ENCODE measurements around the gene TRPM8. TPM values are rescaled to one million over a fixed set of nuclear protein-coding genes. Genes with fewer than 3 reads are reported as not detected.

The TRPM8 gene
- total and polyA plus RNA-seq, 2 experiments from 2014 or later: 0.11 to 0.14 TPM

DNA sequence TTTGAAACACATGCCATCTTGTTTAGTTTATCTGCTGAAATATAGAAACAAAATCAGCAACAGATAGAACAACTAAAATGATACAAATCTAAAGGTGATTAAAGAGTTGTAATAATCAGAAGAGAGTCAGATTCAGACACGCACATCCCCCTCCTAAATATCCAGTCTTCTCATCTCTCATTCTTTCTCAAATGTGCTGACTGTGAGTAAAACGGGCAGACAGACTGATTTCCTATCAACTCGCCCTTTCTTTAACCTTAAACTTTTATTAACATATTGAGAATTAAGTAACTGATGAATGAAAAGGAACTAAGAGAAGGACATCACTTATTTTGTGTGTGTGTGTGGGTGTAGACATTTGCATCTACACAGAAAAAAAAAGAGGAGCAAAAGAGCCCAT, 98.7 kb downstream of the TRPM8 start:
- H3K27me3 ChIP-seq (ENCODE audit: insufficient read depth): no peaks in the 10 kb centered on the region
- H3K27ac Mint-ChIP-seq: no peak overlapping the region
- H3K4me3 Mint-ChIP-seq: no peak overlapping the region
- DNase-seq (ENCODE audit: low spot score): no peak
- no peaks in the 10 kb centered on the region for H3K9me2 ChIP-seq (ENCODE audit: insufficient read depth)
- H3K4me1 ChIP-seq (ENCODE audit: insufficient read depth): no peaks in the 10 kb centered on the region
- no peak for ATAC-seq
- peaks cover 2% of the 10 kb centered on the region for H3K27me3 Mint-ChIP-seq (ENCODE audit: insufficient read depth, low read depth, poor library complexity)
- no peak overlapping the region for H2AFZ ChIP-seq
- H3K27ac ChIP-seq (ENCODE audit: low read depth): no peak overlapping the region
- TF ChIP-seq, protein P1, sequence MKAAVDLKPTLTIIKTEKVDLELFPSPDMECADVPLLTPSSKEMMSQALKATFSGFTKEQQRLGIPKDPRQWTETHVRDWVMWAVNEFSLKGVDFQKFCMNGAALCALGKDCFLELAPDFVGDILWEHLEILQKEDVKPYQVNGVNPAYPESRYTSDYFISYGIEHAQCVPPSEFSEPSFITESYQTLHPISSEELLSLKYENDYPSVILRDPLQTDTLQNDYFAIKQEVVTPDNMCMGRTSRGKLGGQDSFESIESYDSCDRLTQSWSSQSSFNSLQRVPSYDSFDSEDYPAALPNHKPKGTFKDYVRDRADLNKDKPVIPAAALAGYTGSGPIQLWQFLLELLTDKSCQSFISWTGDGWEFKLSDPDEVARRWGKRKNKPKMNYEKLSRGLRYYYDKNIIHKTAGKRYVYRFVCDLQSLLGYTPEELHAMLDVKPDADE (IDR thresholded peaks at IDR 0.05): no peak
- no peak for TF ChIP-seq EZH2phosphoT487 (IDR thresholded peaks at IDR 0.05; ENCODE audit: unreplicated experiment)
- no peak for TF ChIP-seq ZNF331 (CRISPR knock-in tag; IDR thresholded peaks at IDR 0.05; ENCODE audit: low read depth)
- no peak for TF ChIP-seq CREB1 (CRISPR knock-in tag; IDR thresholded peaks at IDR 0.05; ENCODE audit: low read depth)
- TF ChIP-seq POLR2AphosphoS5 (IDR thresholded peaks at IDR 0.05; ENCODE audit: low read depth): no peak
- TF ChIP-seq JUNB (IDR thresholded peaks at IDR 0.05; ENCODE audit: unreplicated experiment): no peak
- TF ChIP-seq, protein P2, sequence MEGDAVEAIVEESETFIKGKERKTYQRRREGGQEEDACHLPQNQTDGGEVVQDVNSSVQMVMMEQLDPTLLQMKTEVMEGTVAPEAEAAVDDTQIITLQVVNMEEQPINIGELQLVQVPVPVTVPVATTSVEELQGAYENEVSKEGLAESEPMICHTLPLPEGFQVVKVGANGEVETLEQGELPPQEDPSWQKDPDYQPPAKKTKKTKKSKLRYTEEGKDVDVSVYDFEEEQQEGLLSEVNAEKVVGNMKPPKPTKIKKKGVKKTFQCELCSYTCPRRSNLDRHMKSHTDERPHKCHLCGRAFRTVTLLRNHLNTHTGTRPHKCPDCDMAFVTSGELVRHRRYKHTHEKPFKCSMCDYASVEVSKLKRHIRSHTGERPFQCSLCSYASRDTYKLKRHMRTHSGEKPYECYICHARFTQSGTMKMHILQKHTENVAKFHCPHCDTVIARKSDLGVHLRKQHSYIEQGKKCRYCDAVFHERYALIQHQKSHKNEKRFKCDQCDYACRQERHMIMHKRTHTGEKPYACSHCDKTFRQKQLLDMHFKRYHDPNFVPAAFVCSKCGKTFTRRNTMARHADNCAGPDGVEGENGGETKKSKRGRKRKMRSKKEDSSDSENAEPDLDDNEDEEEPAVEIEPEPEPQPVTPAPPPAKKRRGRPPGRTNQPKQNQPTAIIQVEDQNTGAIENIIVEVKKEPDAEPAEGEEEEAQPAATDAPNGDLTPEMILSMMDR (conservative IDR thresholded peaks at IDR 0.05; ENCODE audit: low read depth in 2 of 2): no peak
- no peak for TF ChIP-seq ZNF114 (CRISPR knock-in tag; IDR thresholded peaks at IDR 0.05)
- TF ChIP-seq, protein P3, sequence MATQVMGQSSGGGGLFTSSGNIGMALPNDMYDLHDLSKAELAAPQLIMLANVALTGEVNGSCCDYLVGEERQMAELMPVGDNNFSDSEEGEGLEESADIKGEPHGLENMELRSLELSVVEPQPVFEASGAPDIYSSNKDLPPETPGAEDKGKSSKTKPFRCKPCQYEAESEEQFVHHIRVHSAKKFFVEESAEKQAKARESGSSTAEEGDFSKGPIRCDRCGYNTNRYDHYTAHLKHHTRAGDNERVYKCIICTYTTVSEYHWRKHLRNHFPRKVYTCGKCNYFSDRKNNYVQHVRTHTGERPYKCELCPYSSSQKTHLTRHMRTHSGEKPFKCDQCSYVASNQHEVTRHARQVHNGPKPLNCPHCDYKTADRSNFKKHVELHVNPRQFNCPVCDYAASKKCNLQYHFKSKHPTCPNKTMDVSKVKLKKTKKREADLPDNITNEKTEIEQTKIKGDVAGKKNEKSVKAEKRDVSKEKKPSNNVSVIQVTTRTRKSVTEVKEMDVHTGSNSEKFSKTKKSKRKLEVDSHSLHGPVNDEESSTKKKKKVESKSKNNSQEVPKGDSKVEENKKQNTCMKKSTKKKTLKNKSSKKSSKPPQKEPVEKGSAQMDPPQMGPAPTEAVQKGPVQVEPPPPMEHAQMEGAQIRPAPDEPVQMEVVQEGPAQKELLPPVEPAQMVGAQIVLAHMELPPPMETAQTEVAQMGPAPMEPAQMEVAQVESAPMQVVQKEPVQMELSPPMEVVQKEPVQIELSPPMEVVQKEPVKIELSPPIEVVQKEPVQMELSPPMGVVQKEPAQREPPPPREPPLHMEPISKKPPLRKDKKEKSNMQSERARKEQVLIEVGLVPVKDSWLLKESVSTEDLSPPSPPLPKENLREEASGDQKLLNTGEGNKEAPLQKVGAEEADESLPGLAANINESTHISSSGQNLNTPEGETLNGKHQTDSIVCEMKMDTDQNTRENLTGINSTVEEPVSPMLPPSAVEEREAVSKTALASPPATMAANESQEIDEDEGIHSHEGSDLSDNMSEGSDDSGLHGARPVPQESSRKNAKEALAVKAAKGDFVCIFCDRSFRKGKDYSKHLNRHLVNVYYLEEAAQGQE (IDR thresholded peaks at IDR 0.05; ENCODE audit: unreplicated experiment): no peak
- TF ChIP-seq, protein P4, sequence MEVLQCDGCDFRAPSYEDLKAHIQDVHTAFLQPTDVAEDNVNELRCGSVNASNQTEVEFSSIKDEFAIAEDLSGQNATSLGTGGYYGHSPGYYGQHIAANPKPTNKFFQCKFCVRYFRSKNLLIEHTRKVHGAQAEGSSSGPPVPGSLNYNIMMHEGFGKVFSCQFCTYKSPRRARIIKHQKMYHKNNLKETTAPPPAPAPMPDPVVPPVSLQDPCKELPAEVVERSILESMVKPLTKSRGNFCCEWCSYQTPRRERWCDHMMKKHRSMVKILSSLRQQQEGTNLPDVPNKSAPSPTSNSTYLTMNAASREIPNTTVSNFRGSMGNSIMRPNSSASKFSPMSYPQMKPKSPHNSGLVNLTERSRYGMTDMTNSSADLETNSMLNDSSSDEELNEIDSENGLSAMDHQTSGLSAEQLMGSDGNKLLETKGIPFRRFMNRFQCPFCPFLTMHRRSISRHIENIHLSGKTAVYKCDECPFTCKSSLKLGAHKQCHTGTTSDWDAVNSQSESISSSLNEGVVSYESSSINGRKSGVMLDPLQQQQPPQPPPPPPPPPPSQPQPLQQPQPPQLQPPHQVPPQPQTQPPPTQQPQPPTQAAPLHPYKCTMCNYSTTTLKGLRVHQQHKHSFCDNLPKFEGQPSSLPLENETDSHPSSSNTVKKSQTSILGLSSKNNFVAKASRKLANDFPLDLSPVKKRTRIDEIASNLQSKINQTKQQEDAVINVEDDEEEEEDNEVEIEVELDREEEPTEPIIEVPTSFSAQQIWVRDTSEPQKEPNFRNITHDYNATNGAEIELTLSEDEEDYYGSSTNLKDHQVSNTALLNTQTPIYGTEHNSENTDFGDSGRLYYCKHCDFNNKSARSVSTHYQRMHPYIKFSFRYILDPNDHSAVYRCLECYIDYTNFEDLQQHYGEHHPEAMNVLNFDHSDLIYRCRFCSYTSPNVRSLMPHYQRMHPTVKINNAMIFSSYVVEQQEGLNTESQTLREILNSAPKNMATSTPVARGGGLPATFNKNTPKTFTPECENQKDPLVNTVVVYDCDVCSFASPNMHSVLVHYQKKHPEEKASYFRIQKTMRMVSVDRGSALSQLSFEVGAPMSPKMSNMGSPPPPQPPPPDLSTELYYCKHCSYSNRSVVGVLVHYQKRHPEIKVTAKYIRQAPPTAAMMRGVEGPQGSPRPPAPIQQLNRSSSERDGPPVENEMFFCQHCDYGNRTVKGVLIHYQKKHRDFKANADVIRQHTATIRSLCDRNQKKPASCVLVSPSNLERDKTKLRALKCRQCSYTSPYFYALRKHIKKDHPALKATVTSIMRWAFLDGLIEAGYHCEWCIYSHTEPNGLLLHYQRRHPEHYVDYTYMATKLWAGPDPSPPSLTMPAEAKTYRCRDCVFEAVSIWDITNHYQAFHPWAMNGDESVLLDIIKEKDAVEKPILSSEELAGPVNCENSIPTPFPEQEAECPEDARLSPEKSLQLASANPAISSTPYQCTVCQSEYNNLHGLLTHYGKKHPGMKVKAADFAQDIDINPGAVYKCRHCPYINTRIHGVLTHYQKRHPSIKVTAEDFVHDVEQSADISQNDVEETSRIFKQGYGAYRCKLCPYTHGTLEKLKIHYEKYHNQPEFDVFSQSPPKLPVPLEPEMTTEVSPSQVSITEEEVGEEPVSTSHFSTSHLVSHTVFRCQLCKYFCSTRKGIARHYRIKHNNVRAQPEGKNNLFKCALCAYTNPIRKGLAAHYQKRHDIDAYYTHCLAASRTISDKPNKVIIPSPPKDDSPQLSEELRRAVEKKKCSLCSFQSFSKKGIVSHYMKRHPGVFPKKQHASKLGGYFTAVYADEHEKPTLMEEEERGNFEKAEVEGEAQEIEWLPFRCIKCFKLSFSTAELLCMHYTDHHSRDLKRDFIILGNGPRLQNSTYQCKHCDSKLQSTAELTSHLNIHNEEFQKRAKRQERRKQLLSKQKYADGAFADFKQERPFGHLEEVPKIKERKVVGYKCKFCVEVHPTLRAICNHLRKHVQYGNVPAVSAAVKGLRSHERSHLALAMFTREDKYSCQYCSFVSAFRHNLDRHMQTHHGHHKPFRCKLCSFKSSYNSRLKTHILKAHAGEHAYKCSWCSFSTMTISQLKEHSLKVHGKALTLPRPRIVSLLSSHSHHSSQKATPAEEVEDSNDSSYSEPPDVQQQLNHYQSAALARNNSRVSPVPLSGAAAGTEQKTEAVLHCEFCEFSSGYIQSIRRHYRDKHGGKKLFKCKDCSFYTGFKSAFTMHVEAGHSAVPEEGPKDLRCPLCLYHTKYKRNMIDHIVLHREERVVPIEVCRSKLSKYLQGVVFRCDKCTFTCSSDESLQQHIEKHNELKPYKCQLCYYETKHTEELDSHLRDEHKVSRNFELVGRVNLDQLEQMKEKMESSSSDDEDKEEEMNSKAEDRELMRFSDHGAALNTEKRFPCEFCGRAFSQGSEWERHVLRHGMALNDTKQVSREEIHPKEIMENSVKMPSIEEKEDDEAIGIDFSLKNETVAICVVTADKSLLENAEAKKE (CRISPR knock-in tag; IDR thresholded peaks at IDR 0.05): no peak
- TF ChIP-seq NANOG (IDR thresholded peaks at IDR 0.05; ENCODE audit: borderline replicate concordance): no peak
- TF ChIP-seq STAT1 (IDR thresholded peaks at IDR 0.05; ENCODE audit: unreplicated experiment): no peak
- no peaks in the 10 kb centered on the region for H3K4me1 Mint-ChIP-seq
- H4K20me1 ChIP-seq (replicated peaks; ENCODE audit: insufficient read depth): no peaks in the 10 kb centered on the region
- no peak overlapping the region for H3K4me2 ChIP-seq
- H3K36me3 Mint-ChIP-seq (ENCODE audit: low read depth): no peaks in the 10 kb centered on the region
- H3K4me3 ChIP-seq: no peak overlapping the region
- no peaks in the 10 kb centered on the region for H3F3A ChIP-seq (replicated peaks; ENCODE audit: low read depth)
- H3K36me3 ChIP-seq (ENCODE audit: insufficient read depth): no peaks in the 10 kb centered on the region
- no peaks in the 10 kb centered on the region for H3K9me3 Mint-ChIP-seq
- no peaks in the 10 kb centered on the region for H3K79me2 ChIP-seq (replicated peaks; ENCODE audit: insufficient read depth)

Measured in GM23338 (cell line).